Activated CD4-positive, alpha-beta memory T cell treated with anti-CD3 and anti-CD28 coated beads for 36 hours (primary cell): Measurements from ENCODE around the gene ASPSCR1. TPM values are rescaled to one million over a fixed set of nuclear protein-coding genes. Genes with fewer than 3 reads are reported as not detected.

Experiments used
- CTCF ChIA-PET: fragments of 350-600 bp; sonication (Branson Sonifier 250); formaldehyde crosslinking; loops from one replicate; lab custom pipeline; 2021; ENCODE audit warnings: antibody characterized with exemption, inconsistent platforms; lab: Charles Lee
- POLR2A ChIA-PET: fragments of 350-600 bp; sonication (Branson Sonifier 250); formaldehyde crosslinking; loops from one replicate; lab custom pipeline; 2021; ENCODE audit warnings: antibody characterized with exemption; lab: Charles Lee
- DNase-seq: peaks from one replicate; pipeline ENCODE4 v3.0.0-alpha.2; 2020
- H3K27ac Mint-ChIP-seq: one replicate; pipeline ENCODE4 v1.8.0; 2021; ENCODE audit warnings: mixed read lengths
- H3K27me3 Mint-ChIP-seq: one replicate; pipeline ENCODE4 v1.8.0; 2021; ENCODE audit warnings: mixed read lengths
- H3K36me3 Mint-ChIP-seq: one replicate; pipeline ENCODE4 v1.8.0; 2021; ENCODE audit warnings: mixed read lengths
- H3K4me1 Mint-ChIP-seq: one replicate; pipeline ENCODE4 v1.8.0; 2021; ENCODE audit warnings: low read depth, mixed read lengths
- H3K4me3 Mint-ChIP-seq: one replicate; pipeline ENCODE4 v1.8.0; 2021; ENCODE audit warnings: mild to moderate bottlenecking, mixed read lengths
- H3K9me3 Mint-ChIP-seq: one replicate; pipeline ENCODE4 v1.8.0; 2021; ENCODE audit warnings: mixed read lengths
- intact Hi-C: fragments of 100-400 bp; cut with micrococcal nuclease; formaldehyde crosslinking; loops from one replicate; pipeline ENCODE4 v1.15.1; 2023
- total RNA-seq, 2 experiments: library from RNA; stranded (reverse); gene quantifications; one replicate each; pipeline ENCODE4 v1.2.3, GENCODE V29; 2021

ASPSCR1 gene
- total RNA-seq = 10 to 100 TPM; 25.4 to 27.1 TPM

GRCh38 chr17:81977211-81977808 lies at the start of gene ASPSCR1:
Gene ASPSCR1 (plus strand): TSS chr17:81977629. CDS start chr17:81977647, 18 bp downstream.
- Mint-ChIP-seq H3K4me1 (peaks cover 33% of the 10 kb centered on the region), H3K27ac (peak within 1 kb of the TSS; percentile 92), H3K9me3 (peaks cover 2% of the 10 kb centered on the region), H3K27me3 (no peaks in the 10 kb centered on the region), H3K4me3 (peak within 1 kb of the TSS; percentile 92), H3K36me3 (peaks cover 3% of the 10 kb centered on the region)
- intact Hi-C loops = loop anchor here (1.0 to 5.0 kb wide), 7 partner anchors 9 to 120 kb away; partner anchors contain the start of genes ARHGDIA, FASN, LRRC45 and P4HB
- peak; percentile 91 for DNase-seq
- CTCF ChIA-PET = interaction anchor here (1.2 to 3.3 kb wide), 3 partner anchors 10 to 43 kb away, joined by 4 to 13 read pairs (median 8); no protein-coding TSS in a partner anchor
- POLR2A ChIA-PET = interaction anchor here (0.7 to 1.8 kb wide), 4 partner anchors 10 to 121 kb away, joined by 4 to 8 read pairs (median 5); partner anchors contain the start of genes CENPX and FASN

- Mint-ChIP-seq H3K36me3 (peaks cover 2% of the 10 kb centered on the region), H3K4me1 (peaks cover 15% of the 10 kb centered on the region), H3K9me3 (no peaks in the 10 kb centered on the region), H3K27me3 (peaks cover 11% of the 10 kb centered on the region), H3K4me3 (peak within 1 kb of the TSS; percentile 83), H3K27ac (peak within 1 kb of the TSS; percentile 87)
- POLR2A ChIA-PET = interaction anchor here (0.9 to 1.7 kb wide), 6 partner anchors 9 to 358 kb away, joined by 3 to 6 read pairs (median 4); partner anchors contain the start of genes MCRIP1 and PYCR1
- intact Hi-C loops = loop anchor here (5.0 kb wide), 1 partner anchor 56 kb away; the partner anchor contains the start of gene ARHGDIA
- peak; percentile 92 for DNase-seq
- CTCF ChIA-PET = interaction anchor here (0.6 to 2.2 kb wide), 10 partner anchors 10 to 199 kb away, joined by 3 to 6 read pairs (median 4); partner anchors contain the start of genes LRRC45 and SIRT7
Observed at GRCh38 chr17:81927653-81928543, 49.5 kb upstream of the ASPSCR1 start, which contains the start of gene MAFG. Gene MAFG (minus strand): TSS chr17:81927735. CDS start chr17:81923185, 4,550 bp downstream.

- intact Hi-C loops = loop anchor here (5.0 kb wide), 1 partner anchor 56 kb away; the partner anchor contains the start of gene ARHGDIA
- Mint-ChIP-seq H3K9me3 (no peaks in the 10 kb centered on the region), H3K27me3 (peaks cover 11% of the 10 kb centered on the region), H3K36me3 (peaks cover 9% of the 10 kb centered on the region), H3K4me1 (peaks cover 15% of the 10 kb centered on the region), H3K27ac (no peak overlapping the region), H3K4me3 (peak overlapping the region; percentile 66)
- no peak for DNase-seq
- ChIA-PET POLR2A (interaction anchor here (1.2 kb wide), 1 partner anchor 8 kb away, joined by 6 read pairs; the partner anchor contains the start of gene PYCR1), CTCF (interaction anchor here (1.0 to 2.2 kb wide), 5 partner anchors 10 to 178 kb away, joined by 3 to 6 read pairs (median 4); no protein-coding TSS in a partner anchor)
Observed at GRCh38 chr17:81928544-81929252, 48.7 kb upstream of the ASPSCR1 start.

GRCh38 chr17:81929253-81930141 lies 47.9 kb upstream of the ASPSCR1 start:
- Mint-ChIP-seq H3K4me3 (peak overlapping the region; percentile 8), H3K27me3 (peaks cover 11% of the 10 kb centered on the region), H3K4me1 (peaks cover 15% of the 10 kb centered on the region), H3K36me3 (peaks cover 14% of the 10 kb centered on the region), H3K9me3 (no peaks in the 10 kb centered on the region), H3K27ac (no peak overlapping the region)
- intact Hi-C loops = loop anchor here (5.0 kb wide), 1 partner anchor 57 kb away; the partner anchor contains the start of gene ARHGDIA
- CTCF ChIA-PET = interaction anchor here (1.0 to 1.4 kb wide), 3 partner anchors 30 to 177 kb away, joined by 3 to 4 read pairs (median 4); no protein-coding TSS in a partner anchor
- DNase-seq = no peak
- POLR2A ChIA-PET = interaction anchor here (0.6 kb wide), 1 partner anchor 12 kb away, joined by 3 read pairs; no protein-coding TSS in a partner anchor

GRCh38 chr17:81930142-81931125 lies 47.0 kb upstream of the ASPSCR1 start:
- Mint-ChIP-seq H3K4me1 (peaks cover 11% of the 10 kb centered on the region), H3K27me3 (peaks cover 11% of the 10 kb centered on the region), H3K9me3 (no peaks in the 10 kb centered on the region), H3K4me3 (peak overlapping the region; percentile 8), H3K36me3 (peaks cover 22% of the 10 kb centered on the region), H3K27ac (no peak overlapping the region)
- DNase-seq = no peak
- intact Hi-C loops = no loop called here
- ChIA-PET CTCF (interaction anchor here (1.0 to 1.3 kb wide), 2 partner anchors 29 to 91 kb away, joined by 3 to 4 read pairs; no protein-coding TSS in a partner anchor), POLR2A (no interaction called here)

DNA sequence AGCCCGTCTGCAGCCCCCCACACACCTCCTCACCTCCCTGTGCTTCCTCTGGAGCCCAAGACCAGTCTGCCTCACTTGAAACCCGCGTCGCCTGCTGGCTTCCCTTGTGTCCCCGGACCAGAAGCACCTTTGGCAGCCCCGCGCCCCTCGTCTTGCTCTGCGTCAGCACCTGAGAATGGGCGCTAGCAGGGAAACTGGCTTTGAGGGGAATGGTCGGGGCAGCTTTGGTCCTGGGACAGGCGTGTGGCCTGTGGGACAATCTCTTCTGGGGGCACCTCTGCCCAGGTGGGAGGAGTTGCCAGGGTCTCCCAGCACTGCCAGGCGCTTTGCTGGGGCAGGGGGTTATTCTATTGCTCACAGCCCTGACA lies 46.3 kb upstream of the ASPSCR1 start:
- Mint-ChIP-seq H3K4me3 (peak overlapping the region; percentile 0), H3K27ac (no peak overlapping the region), H3K27me3 (peaks cover 11% of the 10 kb centered on the region), H3K9me3 (no peaks in the 10 kb centered on the region), H3K4me1 (peaks cover 11% of the 10 kb centered on the region), H3K36me3 (peaks cover 28% of the 10 kb centered on the region)
- CTCF ChIA-PET = no interaction called here
- intact Hi-C loops = no loop called here
- POLR2A ChIA-PET = no interaction called here
- DNase-seq = no peak

- intact Hi-C loops = no loop called here
- no peak overlapping the region for H3K27ac Mint-ChIP-seq
Observed at GRCh38 chr17:81931557-81932332, 45.7 kb upstream of the ASPSCR1 start.

DNA sequence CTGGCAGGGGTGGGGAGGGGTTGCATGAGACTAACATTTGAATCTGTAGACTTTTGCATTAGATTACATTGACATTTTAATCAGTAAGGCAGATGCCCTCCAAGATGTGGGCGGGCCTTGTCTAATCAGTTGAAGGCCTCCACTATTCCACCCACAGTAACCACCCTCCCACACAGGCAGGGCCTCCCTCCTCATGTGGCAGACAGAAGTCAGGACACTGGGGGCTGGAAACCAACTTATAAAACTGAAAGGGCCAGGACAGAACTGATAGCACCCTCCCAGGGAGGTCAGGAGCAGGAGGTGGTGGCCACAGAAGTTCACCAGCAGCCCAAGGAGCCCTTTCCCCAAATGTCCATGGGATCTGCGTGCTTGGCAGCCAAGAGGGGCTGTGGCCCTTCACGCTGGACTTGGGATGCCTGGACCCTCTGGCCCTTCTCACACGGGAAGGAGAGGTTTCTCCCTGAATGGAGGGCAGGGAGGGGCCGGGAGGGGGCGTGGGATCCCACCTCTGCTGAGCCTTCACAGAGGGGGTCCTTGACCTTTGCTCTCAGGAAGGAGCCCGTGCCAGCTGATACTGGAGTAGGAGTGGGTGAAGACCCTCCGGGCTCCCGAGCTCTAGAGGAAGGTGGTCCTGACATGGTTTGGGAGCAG lies 45.0 kb upstream of the ASPSCR1 start:
- H3K27ac Mint-ChIP-seq = no peak overlapping the region
- ChIA-PET CTCF (interaction anchor here (1.0 kb wide), 1 partner anchor 89 kb away, joined by 3 read pairs; no protein-coding TSS in a partner anchor), POLR2A (interaction anchor here (0.5 to 0.7 kb wide), 2 partner anchors 11 to 40 kb away, joined by 3 to 4 read pairs; no protein-coding TSS in a partner anchor)
- DNase-seq = no peak
- H3K36me3 Mint-ChIP-seq = peaks cover 32% of the 10 kb centered on the region
- H3K9me3 Mint-ChIP-seq = no peaks in the 10 kb centered on the region
- peaks cover 6% of the 10 kb centered on the region for H3K4me1 Mint-ChIP-seq
- no peak overlapping the region for H3K4me3 Mint-ChIP-seq
- H3K27me3 Mint-ChIP-seq = peaks cover 11% of the 10 kb centered on the region
- intact Hi-C loops = no loop called here

More at GRCh38 chr17:81931557-81932332, 45.7 kb upstream of the ASPSCR1 start:
- H3K36me3 Mint-ChIP-seq = peaks cover 32% of the 10 kb centered on the region
- peaks cover 11% of the 10 kb centered on the region for H3K27me3 Mint-ChIP-seq
- no peaks in the 10 kb centered on the region for H3K9me3 Mint-ChIP-seq
- ChIA-PET CTCF (no interaction called here), POLR2A (no interaction called here)
- no peak overlapping the region for H3K4me3 Mint-ChIP-seq
- H3K4me1 Mint-ChIP-seq = peaks cover 6% of the 10 kb centered on the region
- no peak for DNase-seq
